DMS 273 (cell line): Measurements from ENCODE around the gene HDAC8.
"Not testable (repeated sequence)": the region's sequence is repeated elsewhere in the genome, so short reads cannot be mapped to it uniquely, and the experiment has no call there.

ENCODE experiments used
- DNase-seq: peaks from one replicate; lab custom pipeline; 2025; ENCODE audit not compliant: unreplicated experiment; lab: John Stamatoyannopoulos, UW

HDAC8 gene

GRCh38 chrX:72326605-72327300 lies 245.9 kb downstream of the HDAC8 start:
- no peak for DNase-seq

GRCh38 chrX:72319651-72320050 lies 253.0 kb downstream of the HDAC8 start:
- DNase-seq = not testable (repeated sequence)

GRCh38 chrX:72317139-72317538 lies 255.5 kb downstream of the HDAC8 start:
- DNase-seq = no peak

DNA sequence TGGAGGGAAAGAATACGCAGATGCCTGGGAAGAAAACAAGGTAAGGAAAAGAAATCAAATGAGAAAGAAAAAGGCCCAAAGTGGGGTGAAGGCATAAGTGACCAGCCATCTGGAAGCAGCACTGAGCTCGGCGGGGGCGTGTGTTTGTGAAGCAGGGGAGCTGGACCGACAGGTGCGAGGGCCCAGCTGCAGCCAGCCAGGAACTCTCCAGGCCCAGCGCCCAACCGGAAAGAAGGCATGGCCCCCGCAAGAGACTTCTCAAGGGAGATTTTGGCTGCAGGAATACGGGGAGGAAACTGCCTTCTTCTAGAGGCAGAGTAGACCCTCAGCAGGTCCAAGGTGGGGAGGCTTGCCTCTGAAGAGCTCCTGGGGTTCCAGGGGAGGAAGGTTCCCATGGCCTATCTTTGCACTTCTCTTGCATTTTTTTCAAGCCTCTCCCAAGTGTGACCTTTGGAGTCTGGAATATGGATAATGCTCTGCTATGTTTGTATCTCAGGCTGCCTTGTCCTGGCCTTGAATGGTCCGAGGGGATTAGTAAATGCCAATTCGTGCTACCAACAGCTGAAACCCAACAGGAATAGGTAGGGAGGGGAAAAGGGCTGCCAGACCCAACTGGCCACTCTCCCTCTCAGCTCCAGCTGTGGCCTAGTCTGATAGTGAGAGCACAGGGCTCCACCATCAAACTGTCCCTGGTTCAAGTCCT lies 256.1 kb downstream of the HDAC8 start:
- no peak for DNase-seq

DNA sequence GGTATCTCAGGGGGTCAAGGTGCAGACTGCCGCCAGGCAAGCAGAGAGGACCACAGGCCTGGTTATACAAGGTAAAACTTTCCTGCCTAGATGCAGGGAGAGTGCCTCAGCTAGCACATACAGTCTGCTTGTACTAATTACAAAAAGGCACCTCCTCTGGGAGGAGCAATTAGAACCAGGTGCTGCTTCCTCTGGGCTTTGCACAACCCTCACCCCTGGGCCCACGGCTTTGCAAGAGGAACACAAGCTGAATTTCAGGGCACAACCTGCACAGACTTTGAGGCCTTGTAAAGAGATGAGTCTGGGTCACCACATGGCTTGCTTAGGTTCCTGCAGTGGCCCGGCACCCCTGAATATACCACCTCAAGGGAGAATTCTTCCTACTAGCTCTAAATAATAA lies 257.8 kb downstream of the HDAC8 start:
- DNase-seq = no peak

GRCh38 chrX:72313707-72314641 lies 258.7 kb downstream of the HDAC8 start:
- no peak for DNase-seq

- no peak for DNase-seq
These were observed 260.2 kb downstream of the HDAC8 start for GRCh38 chrX:72312311-72312940.

- DNase-seq = peak; percentile 53
These were observed 263.2 kb downstream of the HDAC8 start for GRCh38 chrX:72309297-72310071.

GRCh38 chrX:72308566-72309296 lies 263.9 kb downstream of the HDAC8 start:
- DNase-seq = peak; percentile 94

DNA sequence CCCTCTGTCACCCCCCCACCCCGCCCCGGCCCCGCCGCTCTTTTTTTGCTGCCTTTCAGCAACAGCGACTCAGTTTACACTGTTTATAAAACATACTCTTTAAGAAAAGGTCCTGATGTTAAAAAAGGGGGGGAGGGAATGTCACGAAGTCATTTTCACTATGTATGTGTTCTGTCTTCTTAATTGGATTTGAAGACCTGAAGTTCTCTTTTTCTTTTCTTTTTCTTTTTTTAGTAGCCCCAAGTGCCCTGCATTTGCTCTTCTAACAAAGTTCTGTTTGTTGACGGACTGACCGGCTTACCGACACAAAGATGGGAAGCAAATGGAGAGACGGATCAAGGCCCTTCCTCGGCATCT lies 264.5 kb downstream of the HDAC8 start:
- no peak for DNase-seq

GRCh38 chrX:72307646-72308051 lies 265.0 kb downstream of the HDAC8 start:
- DNase-seq = no peak

DNA sequence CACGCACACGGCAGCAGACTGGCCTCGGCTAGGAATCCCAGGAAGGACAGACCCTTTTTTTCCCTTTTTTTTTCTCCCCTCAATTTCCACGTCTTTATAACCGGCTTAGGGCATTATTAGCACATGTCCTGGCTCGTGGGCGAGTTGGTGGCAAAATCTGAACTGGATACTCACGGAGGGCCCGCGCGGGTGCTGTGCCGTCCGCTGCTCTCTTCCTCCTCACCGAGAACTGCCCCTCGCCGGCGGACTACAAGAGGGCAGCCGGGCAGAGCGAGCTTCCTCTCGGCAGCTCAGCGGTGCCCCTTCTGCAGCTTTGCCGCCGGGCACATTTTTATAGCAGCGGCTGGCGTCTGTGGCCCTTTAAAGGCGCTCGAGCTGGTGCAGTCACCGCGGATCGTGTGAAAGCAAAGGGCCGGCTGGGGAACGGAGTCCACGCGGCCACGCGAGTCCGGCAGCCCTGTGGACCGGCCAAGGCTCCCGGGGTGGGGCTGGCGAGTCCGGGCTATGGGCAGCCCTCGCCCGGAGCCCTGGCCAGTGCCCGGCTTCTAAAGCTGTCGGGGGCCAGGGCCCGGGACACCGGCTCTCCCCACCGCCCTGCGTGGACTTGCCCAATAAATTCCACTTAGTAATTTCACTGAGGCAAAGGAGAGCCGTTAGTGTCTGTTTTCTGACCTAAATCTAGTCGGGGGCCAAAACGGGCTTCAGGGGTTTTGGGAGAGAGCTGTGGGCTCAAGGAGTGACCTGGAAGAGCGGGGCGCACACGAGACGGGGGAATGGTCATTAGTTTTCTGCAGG lies 265.6 kb downstream of the HDAC8 start:
- DNase-seq = peak; percentile 89

DNA sequence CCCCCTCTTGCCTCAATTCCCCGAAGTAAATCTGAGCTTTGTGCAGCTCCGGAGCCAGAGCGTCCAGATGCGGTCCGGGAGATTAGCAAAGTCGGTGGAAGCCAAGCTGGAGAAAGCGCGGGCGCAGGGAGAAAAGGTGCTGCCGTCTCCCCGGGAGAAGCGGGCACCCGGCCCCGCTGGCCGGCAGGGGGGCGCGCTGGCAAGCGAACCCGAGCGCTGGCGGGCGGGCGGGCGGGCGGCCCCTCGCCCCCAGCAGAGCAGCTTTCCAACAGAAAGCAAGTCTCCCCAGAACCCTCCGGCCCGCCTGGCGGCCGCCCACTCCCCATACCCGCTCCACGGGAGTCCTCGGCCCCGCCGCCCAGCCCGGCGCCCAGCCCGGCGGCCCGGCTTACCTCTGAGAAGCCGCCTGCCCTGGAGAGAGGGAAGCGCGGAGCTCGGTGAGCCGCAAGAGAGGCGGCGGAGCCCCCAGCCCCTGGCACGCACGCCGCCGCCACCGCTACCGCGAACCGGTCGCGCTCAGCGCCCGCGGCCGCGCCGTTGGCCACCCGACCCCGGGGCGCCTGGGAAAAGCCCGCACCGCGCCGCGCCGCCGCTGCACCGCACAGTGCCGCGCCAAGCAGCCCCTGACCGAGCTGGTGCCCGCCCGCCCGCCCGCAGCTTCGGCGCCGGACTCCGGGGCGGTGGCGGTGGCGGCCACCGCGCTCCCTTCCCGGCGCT lies 266.4 kb downstream of the HDAC8 start:
- DNase-seq = peak; percentile 75

DNA sequence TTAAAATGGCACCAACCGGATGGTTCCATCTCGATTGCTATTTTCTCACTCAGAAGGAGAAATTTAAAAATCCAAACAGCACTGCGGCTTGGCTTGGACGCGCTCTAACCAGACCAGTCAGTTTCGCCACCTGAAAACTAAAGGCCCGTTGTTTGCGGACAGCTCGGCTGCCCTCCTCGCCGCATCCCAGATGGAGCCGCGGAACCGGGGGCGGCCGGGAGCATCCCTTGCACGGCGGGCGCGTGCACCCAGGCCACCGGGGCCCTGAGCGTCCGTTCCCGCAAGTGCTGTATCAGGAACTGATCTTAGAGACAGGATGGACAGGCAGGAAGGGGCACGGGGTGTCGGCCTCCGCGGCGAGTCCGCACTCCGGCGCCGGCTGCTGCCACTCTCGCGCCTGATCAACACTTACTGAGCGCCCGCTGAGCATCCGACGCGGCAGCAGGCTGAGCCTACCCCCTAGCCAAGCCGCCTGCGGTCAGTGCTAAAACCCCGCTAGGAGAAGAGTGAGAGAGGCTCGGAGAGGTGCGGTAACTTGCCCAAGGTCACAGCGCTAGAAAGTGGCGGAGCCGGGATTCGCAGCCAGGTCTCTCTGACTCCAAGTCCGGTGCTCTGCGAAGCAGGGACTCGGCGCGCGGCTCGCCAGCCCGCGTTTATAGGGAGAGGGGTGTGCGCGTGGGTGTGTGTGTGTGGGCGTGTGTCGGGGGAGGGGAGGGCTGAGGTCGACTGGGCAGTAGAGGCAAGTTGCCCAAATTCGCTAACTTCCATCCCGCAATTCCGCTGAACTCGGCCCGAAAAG lies 267.2 kb downstream of the HDAC8 start, which contains the start of gene CITED1:
TSS of gene CITED1 (minus strand) at position 629 of the 799 bp plus-strand sequence. CDS start 3,045 bp downstream, outside the sequence.
- peak; percentile 65 for DNase-seq

- no peak for DNase-seq
These were observed 267.8 kb downstream of the HDAC8 start for GRCh38 chrX:72304877-72305276.

GRCh38 chrX:72301781-72302180 lies 270.9 kb downstream of the HDAC8 start:
- DNase-seq = no peak

DNA sequence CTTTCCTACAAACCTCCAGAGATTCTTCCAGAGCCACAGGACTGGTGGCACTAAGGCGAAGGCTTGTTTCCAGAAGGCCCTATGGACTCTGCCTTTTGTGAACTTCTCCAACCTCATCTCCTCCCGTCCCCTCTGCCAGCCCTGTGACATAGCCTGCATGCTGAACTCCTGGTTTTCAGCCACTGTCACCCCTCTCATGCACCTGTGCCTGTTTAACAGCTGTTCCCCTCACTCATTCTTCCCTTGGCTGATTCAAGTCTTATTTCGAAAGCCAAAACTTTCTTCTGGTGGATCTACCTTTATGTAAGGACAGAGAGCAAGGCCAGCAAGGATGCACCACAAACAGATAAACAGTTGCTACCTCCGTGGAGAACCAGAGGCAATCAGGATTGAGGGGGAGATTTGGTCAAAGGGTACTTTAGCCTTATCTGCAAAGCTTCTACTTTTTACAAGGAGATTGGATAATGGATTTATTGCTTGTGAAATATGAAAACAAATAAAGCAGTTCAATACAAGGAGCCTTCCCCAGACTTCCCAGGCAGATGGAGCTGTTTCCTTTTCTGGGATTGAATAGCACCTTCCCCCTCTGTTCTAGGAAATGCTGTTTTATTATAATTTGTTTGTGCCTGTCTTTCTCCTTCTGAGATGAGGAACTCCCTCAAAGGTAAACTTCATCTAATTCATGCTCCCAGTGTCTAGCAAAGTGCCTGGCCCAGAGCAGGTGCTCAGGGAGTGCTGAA lies 272.6 kb downstream of the HDAC8 start:
- no peak for DNase-seq
